ENCODE measurements around the gene NAALADL2.

Gene NAALADL2

DNA sequence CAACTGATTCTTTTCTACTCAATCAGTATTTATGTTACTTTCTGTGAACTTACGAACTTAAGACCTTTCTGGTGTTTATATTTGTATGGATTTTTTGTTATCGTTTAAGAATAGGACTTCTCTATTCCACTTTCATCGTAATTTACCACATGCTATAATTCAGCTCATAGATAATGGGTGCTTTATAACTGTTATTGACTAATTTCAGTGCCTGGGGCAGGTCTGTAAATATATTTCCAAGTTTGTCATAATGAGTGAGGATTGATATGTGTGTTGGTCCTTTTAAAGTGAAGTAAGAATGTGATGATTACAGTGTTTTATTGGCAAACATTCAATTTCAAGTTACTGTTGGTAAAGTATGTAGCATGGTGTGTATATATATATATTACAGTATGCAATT lies 1.8 kb upstream of the NAALADL2 start:
- TF ChIP-seq, protein P1, sequence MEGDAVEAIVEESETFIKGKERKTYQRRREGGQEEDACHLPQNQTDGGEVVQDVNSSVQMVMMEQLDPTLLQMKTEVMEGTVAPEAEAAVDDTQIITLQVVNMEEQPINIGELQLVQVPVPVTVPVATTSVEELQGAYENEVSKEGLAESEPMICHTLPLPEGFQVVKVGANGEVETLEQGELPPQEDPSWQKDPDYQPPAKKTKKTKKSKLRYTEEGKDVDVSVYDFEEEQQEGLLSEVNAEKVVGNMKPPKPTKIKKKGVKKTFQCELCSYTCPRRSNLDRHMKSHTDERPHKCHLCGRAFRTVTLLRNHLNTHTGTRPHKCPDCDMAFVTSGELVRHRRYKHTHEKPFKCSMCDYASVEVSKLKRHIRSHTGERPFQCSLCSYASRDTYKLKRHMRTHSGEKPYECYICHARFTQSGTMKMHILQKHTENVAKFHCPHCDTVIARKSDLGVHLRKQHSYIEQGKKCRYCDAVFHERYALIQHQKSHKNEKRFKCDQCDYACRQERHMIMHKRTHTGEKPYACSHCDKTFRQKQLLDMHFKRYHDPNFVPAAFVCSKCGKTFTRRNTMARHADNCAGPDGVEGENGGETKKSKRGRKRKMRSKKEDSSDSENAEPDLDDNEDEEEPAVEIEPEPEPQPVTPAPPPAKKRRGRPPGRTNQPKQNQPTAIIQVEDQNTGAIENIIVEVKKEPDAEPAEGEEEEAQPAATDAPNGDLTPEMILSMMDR (IDR thresholded peaks at IDR 0.05; ENCODE audit: low read depth, low read length): no peak

DNA sequence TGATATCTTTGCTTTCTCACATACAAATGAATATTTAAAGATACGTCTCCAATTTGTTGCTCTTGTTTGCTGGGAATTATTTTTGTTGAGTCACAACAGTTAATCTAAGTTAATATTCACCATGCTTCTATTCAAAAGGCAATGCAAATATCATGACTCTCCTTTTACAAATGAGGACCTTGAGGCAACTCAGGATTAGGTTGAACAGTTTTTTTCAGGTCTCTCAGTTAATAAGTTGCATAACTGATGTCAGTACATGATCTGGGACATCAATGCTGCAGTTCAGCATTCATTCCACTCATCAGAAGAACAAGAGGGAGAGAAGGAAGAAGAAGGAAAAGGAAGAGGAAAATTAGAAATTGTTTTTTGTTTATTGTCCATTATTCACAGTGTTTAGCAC lies 781 bp upstream of the NAALADL2 start:
- TF ChIP-seq, protein P1 (IDR thresholded peaks at IDR 0.05; ENCODE audit: low read depth, low read length): no peak
- H3K4me3 ChIP-seq (ENCODE audit: low read depth, low read length): no peak overlapping the region
- no peak for DNase-seq
- H3K4me1 ChIP-seq: no peaks in the 10 kb centered on the region
- no peaks in the 10 kb centered on the region for H3K36me3 ChIP-seq
- no peaks in the 10 kb centered on the region for H3K9me3 ChIP-seq
- H3K27me3 ChIP-seq: no peaks in the 10 kb centered on the region

More for the DNA sequence above, 1.8 kb upstream of the NAALADL2 start:
- no peak overlapping the region for H3K4me3 ChIP-seq (ENCODE audit: low read depth, low read length)
- H3K27me3 ChIP-seq: no peaks in the 10 kb centered on the region
- DNase-seq: no peak
- no peaks in the 10 kb centered on the region for H3K36me3 ChIP-seq
- no peaks in the 10 kb centered on the region for H3K9me3 ChIP-seq
- H3K4me1 ChIP-seq: no peaks in the 10 kb centered on the region

DNA sequence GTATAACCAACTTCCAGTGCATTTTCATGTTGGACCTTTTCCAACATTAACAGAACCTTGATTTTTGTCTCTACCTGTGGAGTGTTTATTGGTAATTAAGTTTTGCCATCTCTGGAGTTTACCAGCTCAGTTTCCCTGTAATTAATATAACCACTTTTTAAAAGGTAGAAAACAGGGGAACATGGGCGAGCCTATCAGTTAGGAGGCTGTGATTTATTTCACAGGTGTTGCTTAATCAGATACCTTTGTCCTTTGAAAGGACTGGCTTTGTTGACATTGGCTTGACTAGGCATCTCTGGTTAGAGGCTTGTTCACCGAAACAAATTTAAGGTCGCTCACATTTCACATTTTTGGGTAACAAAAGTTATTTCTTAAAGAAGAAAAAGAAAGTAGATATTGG lies 622 bp downstream of the NAALADL2 start:
- TF ChIP-seq, protein P1 (IDR thresholded peaks at IDR 0.05; ENCODE audit: low read depth, low read length): no peak
- Histone ChIP-seq H3K36me3 (no peaks in the 10 kb centered on the region), H3K4me1 (no peaks in the 10 kb centered on the region), H3K4me3 (ENCODE audit: low read depth, low read length) (no peak overlapping the region), H3K27me3 (no peaks in the 10 kb centered on the region), H3K9me3 (no peaks in the 10 kb centered on the region)
- no peak for DNase-seq

DNA sequence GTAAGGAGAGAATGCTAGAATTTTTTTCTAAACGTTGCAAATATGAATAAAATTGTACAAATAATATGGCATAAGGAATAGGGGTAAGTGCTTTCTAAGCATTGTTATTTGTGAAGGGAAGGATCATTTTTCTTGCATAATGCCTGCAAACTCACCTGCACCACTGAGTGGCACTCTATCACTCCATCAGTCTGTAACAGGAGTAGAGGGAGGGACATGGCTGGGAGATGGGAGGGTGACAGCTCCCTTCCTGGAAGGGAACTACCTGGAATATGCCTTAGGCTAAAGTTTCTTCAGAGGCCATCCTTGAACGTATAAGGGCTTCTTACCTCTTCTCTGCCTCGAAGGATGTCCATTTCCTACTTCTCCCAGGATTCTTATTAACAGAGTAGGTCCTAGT lies 3.0 kb downstream of the NAALADL2 start:
- no peak overlapping the region for H3K4me3 ChIP-seq (ENCODE audit: low read depth, low read length)

DNA sequence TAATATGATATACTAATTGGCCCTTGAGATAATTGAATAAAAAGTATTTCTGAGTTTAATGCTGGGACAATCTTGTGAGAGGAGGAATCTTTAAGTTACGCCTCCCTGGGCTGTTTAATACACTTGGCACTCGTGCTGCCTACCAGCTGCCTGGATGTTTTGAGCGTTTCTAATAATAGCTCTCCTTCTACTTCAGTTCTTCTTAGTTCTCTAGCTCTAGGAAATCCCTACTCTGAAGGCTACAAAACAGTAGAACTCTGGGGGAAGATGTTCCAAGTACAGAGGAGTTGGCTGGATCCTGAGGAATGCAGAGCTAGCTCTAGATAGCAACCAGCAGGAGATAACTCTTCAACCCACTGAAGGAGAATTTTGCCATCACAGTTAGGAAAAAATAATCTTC lies 3.5 kb downstream of the NAALADL2 start:
- H3K9me3 ChIP-seq: no peaks in the 10 kb centered on the region
- H3K4me1 ChIP-seq: no peaks in the 10 kb centered on the region
- no peaks in the 10 kb centered on the region for H3K27me3 ChIP-seq
- no peaks in the 10 kb centered on the region for H3K36me3 ChIP-seq
- TF ChIP-seq, protein P1 (IDR thresholded peaks at IDR 0.05; ENCODE audit: low read depth, low read length): no peak
- no peak overlapping the region for H3K4me3 ChIP-seq (ENCODE audit: low read depth, low read length)
- DNase-seq: no peak

More for the DNA sequence above, 3.0 kb downstream of the NAALADL2 start:
- Histone ChIP-seq H3K9me3 (no peaks in the 10 kb centered on the region), H3K4me1 (no peaks in the 10 kb centered on the region), H3K36me3 (no peaks in the 10 kb centered on the region), H3K27me3 (no peaks in the 10 kb centered on the region)
- TF ChIP-seq, protein P1 (IDR thresholded peaks at IDR 0.05; ENCODE audit: low read depth, low read length): peak; percentile 58
- DNase-seq: peak; percentile 8

DNA sequence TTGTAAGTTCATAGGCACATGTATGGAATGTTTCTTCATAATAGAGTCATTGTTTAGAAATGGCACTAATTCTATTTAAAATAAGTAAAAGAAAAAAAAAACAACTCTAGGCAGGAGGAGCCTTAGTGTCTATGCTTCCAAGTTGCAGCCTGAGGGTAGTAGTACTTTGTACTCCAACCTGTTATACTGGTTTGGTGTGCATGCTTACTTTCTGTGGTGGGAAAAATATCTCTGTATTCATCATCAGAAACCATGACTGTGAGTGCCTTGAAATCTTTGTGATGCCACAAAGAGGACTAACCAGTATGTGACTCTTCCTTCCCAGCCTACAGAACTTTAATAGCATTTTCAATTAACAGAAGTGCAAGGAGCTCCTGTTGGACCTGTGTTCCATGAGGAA lies 4.4 kb downstream of the NAALADL2 start:
- TF ChIP-seq, protein P1 (IDR thresholded peaks at IDR 0.05; ENCODE audit: low read depth, low read length): no peak

More for the DNA sequence above, 4.4 kb downstream of the NAALADL2 start:
- H3K9me3 ChIP-seq: no peaks in the 10 kb centered on the region
- no peak for DNase-seq
- no peaks in the 10 kb centered on the region for H3K4me1 ChIP-seq
- no peaks in the 10 kb centered on the region for H3K27me3 ChIP-seq
- no peaks in the 10 kb centered on the region for H3K36me3 ChIP-seq
- no peak overlapping the region for H3K4me3 ChIP-seq (ENCODE audit: low read depth, low read length)
